K562 (cell line): ENCODE results near the gene NMRAL1. TPM values are rescaled to one million over a fixed set of nuclear protein-coding genes. Genes with fewer than 3 reads are reported as not detected.

Source experiments
- BRCA1 ChIP-seq, 2 experiments: fragments of 450-650 bp in 1 of 2; sonication (generic) in 1 of 2; formaldehyde crosslinking in 1 of 2; IDR thresholded peaks; 2 replicates each; pipeline versions ENCODE4 v1.5.0 to v1.6.1; 2017 to 2020; ENCODE audit warnings: mild to moderate bottlenecking in 1 of 2, missing genetic modification reagents in 1 of 2
- C11orf30 ChIP-seq: fragments of 450-650 bp; IDR thresholded peaks from 2 replicates; pipeline ENCODE4 v1.6.1; 2016; ENCODE audit warnings: low read depth, mild to moderate bottlenecking
- CBX3 ChIP-seq, 2 experiments: IDR thresholded peaks; 1 replicate in 1 of 2; 2 replicates in 1 of 2; pipeline ENCODE4 v1.6.1; 2012; ENCODE audit warnings: inconsistent platforms in 2 of 2, low read length in 2 of 2, borderline replicate concordance in 1 of 2, control low read depth in 1 of 2
- CBX8 ChIP-seq: fragments of 200-600 bp; sonication (generic); IDR thresholded peaks from 2 replicates; pipeline ENCODE4 v1.6.1; 2012; ENCODE audit warnings: borderline replicate concordance, mixed run types, low read depth, mild to moderate bottlenecking, moderate library complexity, mixed read lengths, low read length, control low read depth, inconsistent platforms; ENCODE audit not compliant: poor library complexity, severe bottlenecking; ENCODE audit errors: extremely low read depth
- GTF3C2 ChIP-seq: IDR thresholded peaks from 3 replicates; pipeline ENCODE4 v1.6.1; 2011; ENCODE audit warnings: borderline replicate concordance, mild to moderate bottlenecking, moderate library complexity; ENCODE audit not compliant: insufficient read length; ENCODE audit errors: extremely low read depth
- HDAC3 ChIP-seq: fragments of 450-650 bp; IDR thresholded peaks from 2 replicates; pipeline ENCODE4 v1.6.1; 2018; ENCODE audit warnings: borderline replicate concordance, mild to moderate bottlenecking, moderate library complexity; ENCODE audit not compliant: partially characterized antibody
- MCM5 ChIP-seq: fragments of 450-650 bp; IDR thresholded peaks from 2 replicates; pipeline ENCODE4 v1.6.1; 2016; ENCODE audit warnings: low read depth
- MLX ChIP-seq, 2 experiments: fragments of 450-650 bp in 1 of 2; sonication (generic) in 1 of 2; formaldehyde crosslinking; conservative IDR thresholded peaks; 2 replicates each; pipeline versions ENCODE4 v1.4.0 to v1.8.1; 2020 to 2022; ENCODE audit warnings: mild to moderate bottlenecking in 1 of 2, missing genetic modification reagents in 1 of 2
- NCOA4 ChIP-seq: fragments of 450-650 bp; IDR thresholded peaks from 2 replicates; pipeline ENCODE4 v1.6.1; 2018; ENCODE audit warnings: mild to moderate bottlenecking; ENCODE audit not compliant: partially characterized antibody
- NCOA6 ChIP-seq: fragments of 450-650 bp; IDR thresholded peaks from 2 replicates; pipeline ENCODE4 v1.6.1; 2017; ENCODE audit warnings: mild to moderate bottlenecking
- NFIX ChIP-seq: fragments of 250-450 bp; sonication (Bioruptor Pico); IDR thresholded peaks from 2 replicates; pipeline ENCODE4 v1.4.0; 2020; ENCODE audit warnings: low read depth, mild to moderate bottlenecking, moderate library complexity
- NR1H2 ChIP-seq: sonication (generic); formaldehyde crosslinking; IDR thresholded peaks from 2 replicates; pipeline ENCODE4 v1.4.0; 2020; ENCODE audit warnings: mild to moderate bottlenecking, missing genetic modification reagents
- POLR3A ChIP-seq: IDR thresholded peaks from 2 replicates; pipeline ENCODE4 v1.6.1; 2011; ENCODE audit warnings: borderline replicate concordance, mild to moderate bottlenecking, moderate library complexity; ENCODE audit not compliant: insufficient read length, insufficient read depth; ENCODE audit errors: extremely low read depth
- SNAPC5 ChIP-seq: fragments of 250-450 bp; sonication (Bioruptor Pico); IDR thresholded peaks from 2 replicates; pipeline ENCODE4 v1.8.0; 2021; ENCODE audit warnings: moderate library complexity, mild to moderate bottlenecking, inconsistent platforms
- SOX6 ChIP-seq: fragments of 450-650 bp; IDR thresholded peaks from 2 replicates; pipeline ENCODE4 v1.6.1; 2014; ENCODE audit warnings: mild to moderate bottlenecking
- TCF7 ChIP-seq: sonication (generic); IDR thresholded peaks from 2 replicates; pipeline ENCODE4 v1.6.1; 2016; ENCODE audit warnings: antibody characterized with exemption, borderline replicate concordance
- THRB ChIP-seq: fragments of 450-650 bp; formaldehyde crosslinking; conservative IDR thresholded peaks from 2 replicates; pipeline ENCODE4 v1.4.0; 2022; ENCODE audit warnings: mild to moderate bottlenecking, missing genetic modification characterization
- ZBED1 ChIP-seq: IDR thresholded peaks from 2 replicates; pipeline ENCODE4 v1.6.1; 2014
- ZC3H11A ChIP-seq: IDR thresholded peaks from 2 replicates; pipeline ENCODE4 v1.6.1; 2012; ENCODE audit warnings: low read depth, low read length, improper control_type of control experiment
- ZNF121 ChIP-seq: sonication (generic); formaldehyde crosslinking; conservative IDR thresholded peaks from 2 replicates; pipeline ENCODE4 v1.8.0; 2022; ENCODE audit warnings: missing genetic modification reagents
- ZNF24 ChIP-seq: fragments of 450-650 bp; IDR thresholded peaks from 2 replicates; pipeline ENCODE4 v1.6.1; 2016
- ZNF444 ChIP-seq: fragments of 250-450 bp; sonication (Bioruptor Pico); IDR thresholded peaks from 2 replicates; pipeline ENCODE4 v1.4.0; 2020; ENCODE audit warnings: mild to moderate bottlenecking, moderate library complexity
- ZNF584 ChIP-seq: fragments of 200-800 bp; sonication (Bioruptor generic); IDR thresholded peaks from 2 replicates; pipeline ENCODE4 v1.6.1; 2016; ENCODE audit warnings: low read depth, mild to moderate bottlenecking, missing genetic modification characterization, missing compliant biosample characterization
- ZSCAN32 ChIP-seq: fragments of 450-650 bp; formaldehyde crosslinking; IDR thresholded peaks from 2 replicates; pipeline ENCODE4 v1.4.0; 2020; ENCODE audit warnings: mild to moderate bottlenecking, moderate library complexity
- polyA plus RNA-seq, 8 experiments: library from polyadenylated mRNA; depleted of rRNA in 4 of 8; stranded (reverse) in 5 of 8; unstranded in 3 of 8; fragments of >200 nt; fragmentation: Nextera tagmentation in 2 of 8; fragmentation: Illumina TruSeq in 1 of 8; extraction: Ambion mirVana in 2 of 8; extraction: Trizol in 1 of 8; gene quantifications; 2 replicates each; pipeline versions ENCODE4 v1.2.1 to v1.2.3, GENCODE V29; 2011 to 2014; ENCODE audit warnings: inconsistent platforms in 1 of 8, missing spikeins in 1 of 8
- total RNA-seq, 7 experiments: library from RNA; depleted of rRNA in 6 of 7; stranded (reverse); fragments of >200 nt in 6 of 7; fragmentation: Illumina TruSeq in 2 of 7; extraction: Trizol in 2 of 7; gene quantifications; 2 replicates each; pipeline versions ENCODE4 v1.2.1 to v1.2.3, GENCODE V29; 2011 to 2021; ENCODE audit warnings: low replicate concordance in 1 of 7

NMRAL1 gene
- total and polyA plus RNA-seq, 9 of the 15 experiments (the other 6 are each of a cell fraction or from before 2014, with no cell fraction given): 6.3 to 116 (median 63.2) TPM

GRCh38 chr16:4425378-4426020 is 48.9 kb downstream of the NMRAL1 start, which contains the start of gene DNAJA3 (continued):
- TF ChIP-seq GTF3C2 (no peak), SNAPC5 (CRISPR knock-in tag) (no peak), CBX3 (IDR thresholded peaks at IDR 0.05; ENCODE audit: borderline replicate concordance in 1 of 2, low read length in 2 of 2) (no peak), THRB (no peak), NCOA6 (peak; percentile 80; the same call in 1 of the 2 replicates), NFIX (CRISPR knock-in tag) (no peak), HDAC3 (no peak), BRCA1 (IDR thresholded peaks at IDR 0.05) (no peak), BRCA1 (CRISPR knock-in tag; IDR thresholded peaks at IDR 0.05) (no peak), MCM5 (no peak), ZBED1 (no peak; the same call in 1 of the 2 replicates), SOX6 (no peak), ZNF24 (no peak), ZNF584 (CRISPR knock-in tag) (peak; percentile 77; the same call in 1 of the 2 replicates), NCOA4 (no peak), ZC3H11A (no peak), CBX8 (no peak), TCF7 (no peak), C11orf30 (peak; percentile 90), ZNF121 (no peak), ZSCAN32 (peak; percentile 81; the same call in 1 of the 2 replicates), ZNF444 (no peak), MLX (CRISPR knock-in tag; conservative IDR thresholded peaks at IDR 0.05) (no peak), NR1H2 (CRISPR knock-in tag) (no peak), POLR3A (no peak)
